GM12878 (cell line): ENCODE measurements around the gene FAAH2. TPM values are rescaled to one million over a fixed set of nuclear protein-coding genes. Genes with fewer than 3 reads are reported as not detected.

Experiments used
- CBX5 ChIP-seq: sonication (generic); IDR thresholded peaks from 2 replicates; pipeline ENCODE4 v1.6.1; 2016; ENCODE audit warnings: low read depth, moderate library complexity, mild to moderate bottlenecking, inconsistent platforms
- EED ChIP-seq: sonication (generic); IDR thresholded peaks from 2 replicates; pipeline ENCODE4 v1.6.1; 2016; ENCODE audit warnings: antibody characterized with exemption, low read depth
- ELK1 ChIP-seq: IDR thresholded peaks from 2 replicates; pipeline ENCODE4 v1.6.1; 2012; ENCODE audit warnings: low read depth, low read length, improper control_type of control experiment
- ETV6 ChIP-seq, 2 experiments: fragments of 450-650 bp in 1 of 2; IDR thresholded peaks in 1 of 2; conservative IDR thresholded peaks in 1 of 2; 2 replicates each; pipeline ENCODE4 v1.6.1; 2014; ENCODE audit warnings: antibody characterized with exemption in 1 of 2, borderline replicate concordance in 1 of 2, low read depth in 1 of 2, mild to moderate bottlenecking in 1 of 2, moderate library complexity in 1 of 2
- GATAD2B ChIP-seq: fragments of 450-650 bp; conservative IDR thresholded peaks from 2 replicates; pipeline ENCODE4 v1.6.1; 2017; ENCODE audit warnings: low read depth, mild to moderate bottlenecking, moderate library complexity
- NFYB ChIP-seq: IDR thresholded peaks from 2 replicates; pipeline ENCODE4 v1.6.1; 2011; ENCODE audit warnings: low read depth, mild to moderate bottlenecking, low read length, improper control_type of control experiment, moderate library complexity; ENCODE audit not compliant: insufficient read depth
- PKNOX1 ChIP-seq: fragments of 450-650 bp; IDR thresholded peaks from 2 replicates; pipeline ENCODE4 v1.6.1; 2016; ENCODE audit warnings: mild to moderate bottlenecking
- SIN3A ChIP-seq: IDR thresholded peaks from 2 replicates; pipeline ENCODE4 v1.6.1; 2012; ENCODE audit warnings: low read depth, low read length, improper control_type of control experiment
- TCF7 ChIP-seq: IDR thresholded peaks from 2 replicates; pipeline ENCODE4 v1.6.1; 2014; ENCODE audit warnings: antibody characterized with exemption, borderline replicate concordance
- ZBED1 ChIP-seq: IDR thresholded peaks from 2 replicates; pipeline ENCODE4 v1.6.1; 2016; ENCODE audit warnings: borderline replicate concordance
- polyA plus RNA-seq, 11 experiments: library from polyadenylated mRNA; depleted of rRNA in 4 of 11; unstranded in 6 of 11; stranded (reverse) in 5 of 11; fragments of >200 nt; fragmentation: Nextera tagmentation in 4 of 11; fragmentation: Illumina TruSeq in 1 of 11; extraction: Ambion mirVana in 4 of 11; extraction: Trizol in 1 of 11; gene quantifications; 1 replicate in 1 of 11; 2 replicates in 10 of 11; pipeline versions ENCODE4 v1.2.1 to v1.2.3, GENCODE V29; 2011 to 2016; ENCODE audit warnings: inconsistent platforms in 2 of 11, missing spikeins in 2 of 11, low read depth in 1 of 11
- total RNA-seq, 4 experiments: library from RNA; depleted of rRNA in 3 of 4; stranded (reverse); fragments of >200 nt in 3 of 4; fragmentation: Illumina TruSeq in 1 of 4; extraction: Trizol in 1 of 4; gene quantifications; 2 replicates each; pipeline versions ENCODE4 v1.2.1 to v1.2.3, GENCODE V29; 2013 to 2021
- TF ChIP-seq, protein P1 (sequence below): fragments of 450-650 bp; IDR thresholded peaks from 2 replicates; pipeline ENCODE4 v1.6.1; 2017; ENCODE audit warnings: mild to moderate bottlenecking, moderate library complexity
- TF ChIP-seq, protein P2 (sequence below): fragments of 450-650 bp; formaldehyde crosslinking; IDR thresholded peaks from 2 replicates; pipeline ENCODE4 v1.4.0; 2022; ENCODE audit warnings: mild to moderate bottlenecking, moderate library complexity
- TF ChIP-seq, protein P3 (sequence below): IDR thresholded peaks from 2 replicates; pipeline ENCODE4 v1.6.1; 2012; ENCODE audit warnings: low read depth, low read length, improper control_type of control experiment

FAAH2 gene
- total and polyA plus RNA-seq, 10 of the 15 experiments (the other 5 are each of a cell fraction or from before 2014, with no cell fraction given), result 0.88 to 5.4 (median 1.5) TPM

- TF ChIP-seq, protein P1, sequence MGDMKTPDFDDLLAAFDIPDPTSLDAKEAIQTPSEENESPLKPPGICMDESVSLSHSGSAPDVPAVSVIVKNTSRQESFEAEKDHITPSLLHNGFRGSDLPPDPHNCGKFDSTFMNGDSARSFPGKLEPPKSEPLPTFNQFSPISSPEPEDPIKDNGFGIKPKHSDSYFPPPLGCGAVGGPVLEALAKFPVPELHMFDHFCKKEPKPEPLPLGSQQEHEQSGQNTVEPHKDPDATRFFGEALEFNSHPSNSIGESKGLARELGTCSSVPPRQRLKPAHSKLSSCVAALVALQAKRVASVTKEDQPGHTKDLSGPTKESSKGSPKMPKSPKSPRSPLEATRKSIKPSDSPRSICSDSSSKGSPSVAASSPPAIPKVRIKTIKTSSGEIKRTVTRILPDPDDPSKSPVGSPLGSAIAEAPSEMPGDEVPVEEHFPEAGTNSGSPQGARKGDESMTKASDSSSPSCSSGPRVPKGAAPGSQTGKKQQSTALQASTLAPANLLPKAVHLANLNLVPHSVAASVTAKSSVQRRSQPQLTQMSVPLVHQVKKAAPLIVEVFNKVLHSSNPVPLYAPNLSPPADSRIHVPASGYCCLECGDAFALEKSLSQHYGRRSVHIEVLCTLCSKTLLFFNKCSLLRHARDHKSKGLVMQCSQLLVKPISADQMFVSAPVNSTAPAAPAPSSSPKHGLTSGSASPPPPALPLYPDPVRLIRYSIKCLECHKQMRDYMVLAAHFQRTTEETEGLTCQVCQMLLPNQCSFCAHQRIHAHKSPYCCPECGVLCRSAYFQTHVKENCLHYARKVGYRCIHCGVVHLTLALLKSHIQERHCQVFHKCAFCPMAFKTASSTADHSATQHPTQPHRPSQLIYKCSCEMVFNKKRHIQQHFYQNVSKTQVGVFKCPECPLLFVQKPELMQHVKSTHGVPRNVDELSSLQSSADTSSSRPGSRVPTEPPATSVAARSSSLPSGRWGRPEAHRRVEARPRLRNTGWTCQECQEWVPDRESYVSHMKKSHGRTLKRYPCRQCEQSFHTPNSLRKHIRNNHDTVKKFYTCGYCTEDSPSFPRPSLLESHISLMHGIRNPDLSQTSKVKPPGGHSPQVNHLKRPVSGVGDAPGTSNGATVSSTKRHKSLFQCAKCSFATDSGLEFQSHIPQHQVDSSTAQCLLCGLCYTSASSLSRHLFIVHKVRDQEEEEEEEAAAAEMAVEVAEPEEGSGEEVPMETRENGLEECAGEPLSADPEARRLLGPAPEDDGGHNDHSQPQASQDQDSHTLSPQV, result no peak
- TF ChIP-seq, protein P2, sequence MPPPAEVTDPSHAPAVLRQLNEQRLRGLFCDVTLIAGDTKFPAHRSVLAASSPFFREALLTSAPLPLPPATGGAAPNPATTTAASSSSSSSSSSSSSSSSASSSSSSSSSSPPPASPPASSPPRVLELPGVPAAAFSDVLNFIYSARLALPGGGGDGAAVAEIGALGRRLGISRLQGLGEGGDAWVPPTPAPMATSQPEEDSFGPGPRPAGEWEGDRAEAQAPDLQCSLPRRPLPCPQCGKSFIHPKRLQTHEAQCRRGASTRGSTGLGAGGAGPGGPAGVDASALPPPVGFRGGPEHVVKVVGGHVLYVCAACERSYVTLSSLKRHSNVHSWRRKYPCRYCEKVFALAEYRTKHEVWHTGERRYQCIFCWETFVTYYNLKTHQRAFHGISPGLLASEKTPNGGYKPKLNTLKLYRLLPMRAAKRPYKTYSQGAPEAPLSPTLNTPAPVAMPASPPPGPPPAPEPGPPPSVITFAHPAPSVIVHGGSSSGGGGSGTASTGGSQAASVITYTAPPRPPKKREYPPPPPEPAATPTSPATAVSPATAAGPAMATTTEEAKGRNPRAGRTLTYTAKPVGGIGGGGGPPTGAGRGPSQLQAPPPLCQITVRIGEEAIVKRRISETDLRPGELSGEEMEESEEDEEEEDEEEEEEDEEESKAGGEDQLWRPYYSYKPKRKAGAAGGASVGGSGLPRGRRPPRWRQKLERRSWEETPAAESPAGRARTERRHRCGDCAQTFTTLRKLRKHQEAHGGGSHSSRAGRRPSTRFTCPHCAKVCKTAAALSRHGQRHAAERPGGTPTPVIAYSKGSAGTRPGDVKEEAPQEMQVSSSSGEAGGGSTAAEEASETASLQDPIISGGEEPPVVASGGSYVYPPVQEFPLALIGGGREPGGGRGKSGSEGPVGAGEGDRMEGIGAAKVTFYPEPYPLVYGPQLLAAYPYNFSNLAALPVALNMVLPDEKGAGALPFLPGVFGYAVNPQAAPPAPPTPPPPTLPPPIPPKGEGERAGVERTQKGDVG (CRISPR knock-in tag), result no peak
- no peak for TF ChIP-seq CBX5
- TF ChIP-seq, protein P3, sequence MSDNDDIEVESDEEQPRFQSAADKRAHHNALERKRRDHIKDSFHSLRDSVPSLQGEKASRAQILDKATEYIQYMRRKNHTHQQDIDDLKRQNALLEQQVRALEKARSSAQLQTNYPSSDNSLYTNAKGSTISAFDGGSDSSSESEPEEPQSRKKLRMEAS, result no peak
- no peak for TF ChIP-seq SIN3A
- TF ChIP-seq ZBED1, result no peak
- TF ChIP-seq TCF7, result no peak
- no peak for TF ChIP-seq GATAD2B
- TF ChIP-seq NFYB, result no peak
- TF ChIP-seq EED, result no peak
- TF ChIP-seq ELK1, result no peak
- TF ChIP-seq ETV6 (conservative IDR thresholded peaks at IDR 0.05 in 1 of 2, IDR thresholded peaks at IDR 0.05 in 1 of 2; ENCODE audit: borderline replicate concordance in 1 of 2, low read depth in 1 of 2), result no peak
- no peak for TF ChIP-seq PKNOX1
These were observed 195.0 kb downstream of the FAAH2 start (continued) for GRCh38 chrX:57481514-57481913.
